ENCODE data around the gene MISP. TPM values are rescaled to one million over a fixed set of nuclear protein-coding genes. Genes with fewer than 3 reads are reported as not detected.
A peak's percentile ranks its signal among the peaks of the same experiment; 100 is the strongest.

The MISP gene
- total and polyA plus RNA-seq, 2 of the 13 experiments (the other 11 are each of a cell fraction or from before 2014, with no cell fraction given) = 0.67 to 1.3 TPM

- TF ChIP-seq ZNF614 (CRISPR knock-in tag; IDR thresholded peaks at IDR 0.05; ENCODE audit: borderline replicate concordance) = no peak
- peak; percentile 14; the same call in 1 of the 2 replicates for TF ChIP-seq MAX (IDR thresholded peaks at IDR 0.05)
- 0 out of 2 replicates have a peak, but pooled peaks have one; percentile 33 for TF ChIP-seq GLI4 (CRISPR knock-in tag; IDR thresholded peaks at IDR 0.05; ENCODE audit: borderline replicate concordance)
- TF ChIP-seq, protein P1, sequence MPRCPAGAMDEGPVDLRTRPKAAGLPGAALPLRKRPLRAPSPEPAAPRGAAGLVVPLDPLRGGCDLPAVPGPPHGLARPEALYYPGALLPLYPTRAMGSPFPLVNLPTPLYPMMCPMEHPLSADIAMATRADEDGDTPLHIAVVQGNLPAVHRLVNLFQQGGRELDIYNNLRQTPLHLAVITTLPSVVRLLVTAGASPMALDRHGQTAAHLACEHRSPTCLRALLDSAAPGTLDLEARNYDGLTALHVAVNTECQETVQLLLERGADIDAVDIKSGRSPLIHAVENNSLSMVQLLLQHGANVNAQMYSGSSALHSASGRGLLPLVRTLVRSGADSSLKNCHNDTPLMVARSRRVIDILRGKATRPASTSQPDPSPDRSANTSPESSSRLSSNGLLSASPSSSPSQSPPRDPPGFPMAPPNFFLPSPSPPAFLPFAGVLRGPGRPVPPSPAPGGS (CRISPR knock-in tag; IDR thresholded peaks at IDR 0.05) = no peak
- TF ChIP-seq ZNF430 (CRISPR knock-in tag; IDR thresholded peaks at IDR 0.05) = peak; percentile 17; the same call in 1 of the 2 replicates
- 0 out of 4 replicates have a peak, but pooled peaks have one; percentile 14 to 34 for TF ChIP-seq HMGXB4 (CRISPR knock-in tag; IDR thresholded peaks at IDR 0.05; ENCODE audit: borderline replicate concordance in 1 of 2, low read depth in 1 of 2)
- TF ChIP-seq IRX3 (CRISPR knock-in tag; IDR thresholded peaks at IDR 0.05; ENCODE audit: borderline replicate concordance, low read depth) = no peak
- TF ChIP-seq ZNF225 (CRISPR knock-in tag; IDR thresholded peaks at IDR 0.05) = no peak
- peak; percentile 77 for TF ChIP-seq ZMYM2 (CRISPR knock-in tag; IDR thresholded peaks at IDR 0.05)
- no peak for TF ChIP-seq GTF2F1 (IDR thresholded peaks at IDR 0.05; ENCODE audit: low read length)
- TF ChIP-seq KDM1A (CRISPR knock-in tag; IDR thresholded peaks at IDR 0.05) = 0 out of 2 replicates have a peak, but pooled peaks have one; percentile 51
- no peak for TF ChIP-seq NONO (IDR thresholded peaks at IDR 0.05)
- TF ChIP-seq NONO (CRISPR knock-in tag; conservative IDR thresholded peaks at IDR 0.05) = no peak; the same call in 1 of the 2 replicates
- peak; percentile 32; the same call in 1 of the 2 replicates for TF ChIP-seq ZNF687 (CRISPR knock-in tag; IDR thresholded peaks at IDR 0.05)
- peak; percentile 44 for TF ChIP-seq STAG1 (CRISPR knock-in tag; IDR thresholded peaks at IDR 0.05)
- peak; percentile 24; the same call in 1 of the 2 replicates for TF ChIP-seq SALL1 (CRISPR knock-in tag; IDR thresholded peaks at IDR 0.05)
- peak; percentile 69; the same call in 1 of the 2 replicates for TF ChIP-seq CHD4 (IDR thresholded peaks at IDR 0.05; ENCODE audit: borderline replicate concordance, low read length)
- 0 out of 2 replicates have a peak, but pooled peaks have one; percentile 42 for TF ChIP-seq ZBTB38 (CRISPR knock-in tag; IDR thresholded peaks at IDR 0.05)
- no peak for TF ChIP-seq ZNF256 (CRISPR knock-in tag; conservative IDR thresholded peaks at IDR 0.05)
- TF ChIP-seq ZNF274 (CRISPR knock-in tag; IDR thresholded peaks at IDR 0.05) = no peak
- TF ChIP-seq ZNF704 (CRISPR knock-in tag; IDR thresholded peaks at IDR 0.05; ENCODE audit: borderline replicate concordance) = no peak
Observed at GRCh38 chr19:737591-738093, 13.3 kb upstream of the MISP start (continued).

All from HepG2 (cell line).